HG03159 (cell line): Measurements from ENCODE around the gene PODN.

Source experiments
- ATAC-seq: cut with Tn5 transposase; IDR thresholded peaks from one replicate; pipeline ENCODE4 v1.9.1; 2021; ENCODE audit warnings: mild to moderate bottlenecking, moderate library complexity; ENCODE audit not compliant: unreplicated experiment

PODN gene

GRCh38 chr1:53074313-53075154 lies 12.5 kb downstream of the PODN start:
- no peak for ATAC-seq

DNA sequence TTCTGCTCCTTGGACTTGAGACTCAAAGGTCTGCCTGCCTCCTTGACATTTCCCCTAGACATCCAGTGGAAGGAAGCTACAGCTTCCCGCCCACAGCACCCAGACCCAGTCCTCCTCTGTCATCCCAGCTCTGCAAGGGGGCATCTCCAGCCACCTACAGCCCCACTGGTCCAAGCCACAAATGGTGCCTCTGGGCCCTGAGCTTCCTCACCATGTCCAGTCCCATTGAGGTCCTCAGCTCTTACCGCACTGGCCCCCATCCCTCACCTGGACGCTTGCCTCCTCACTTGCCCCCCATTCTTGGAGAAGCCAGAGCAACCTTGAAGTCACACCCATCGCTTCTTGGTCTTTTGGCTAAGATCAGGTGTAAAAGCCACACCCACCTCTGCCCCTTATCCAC lies 13.2 kb downstream of the PODN start:
- no peak for ATAC-seq

GRCh38 chr1:53075761-53076163 lies 13.7 kb downstream of the PODN start:
- ATAC-seq = no peak

DNA sequence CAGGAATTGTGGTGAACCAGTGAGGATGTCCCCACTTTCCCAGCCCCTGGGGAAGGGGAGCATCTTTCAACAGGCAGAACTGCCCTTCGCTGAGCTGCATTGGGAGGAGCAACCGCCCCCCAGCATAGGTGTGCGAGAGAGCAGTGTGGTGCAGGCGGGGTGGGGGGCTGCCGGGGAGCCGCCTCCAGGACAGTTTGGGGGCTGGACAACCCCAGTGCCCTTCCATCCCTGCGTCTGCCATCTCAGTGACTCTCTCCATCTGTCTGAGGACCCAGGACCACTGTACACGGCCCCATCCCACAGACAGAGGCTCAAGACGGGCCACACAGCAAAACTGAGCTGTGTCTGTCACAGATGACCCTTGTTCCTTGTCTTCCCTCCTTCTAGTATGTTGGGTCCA lies 14.2 kb downstream of the PODN start:
- no peak for ATAC-seq

- ATAC-seq = no peak
Measured at GRCh38 chr1:53076721-53077598, 14.9 kb downstream of the PODN start.

- no peak for ATAC-seq
Measured at GRCh38 chr1:53077599-53077965, 15.6 kb downstream of the PODN start.

DNA sequence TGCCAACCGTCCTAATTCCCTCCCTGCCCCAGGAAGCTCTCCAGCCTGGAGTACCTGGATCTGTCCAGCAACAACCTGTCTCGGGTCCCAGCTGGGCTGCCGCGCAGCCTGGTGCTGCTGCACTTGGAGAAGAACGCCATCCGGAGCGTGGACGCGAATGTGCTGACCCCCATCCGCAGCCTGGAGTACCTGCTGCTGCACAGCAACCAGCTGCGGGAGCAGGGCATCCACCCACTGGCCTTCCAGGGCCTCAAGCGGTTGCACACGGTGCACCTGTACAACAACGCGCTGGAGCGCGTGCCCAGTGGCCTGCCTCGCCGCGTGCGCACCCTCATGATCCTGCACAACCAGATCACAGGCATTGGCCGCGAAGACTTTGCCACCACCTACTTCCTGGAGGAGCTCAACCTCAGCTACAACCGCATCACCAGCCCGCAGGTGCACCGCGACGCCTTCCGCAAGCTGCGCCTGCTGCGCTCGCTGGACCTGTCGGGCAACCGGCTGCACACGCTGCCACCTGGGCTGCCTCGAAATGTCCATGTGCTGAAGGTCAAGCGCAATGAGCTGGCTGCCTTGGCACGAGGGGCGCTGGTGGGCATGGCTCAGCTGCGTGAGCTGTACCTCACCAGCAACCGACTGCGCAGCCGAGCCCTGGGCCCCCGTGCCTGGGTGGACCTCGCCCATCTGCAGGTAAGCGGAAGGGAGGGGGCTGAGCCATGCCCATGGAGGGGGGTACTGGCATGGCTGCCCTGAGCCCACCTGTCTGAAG lies 16.5 kb downstream of the PODN start:
- ATAC-seq = no peak

DNA sequence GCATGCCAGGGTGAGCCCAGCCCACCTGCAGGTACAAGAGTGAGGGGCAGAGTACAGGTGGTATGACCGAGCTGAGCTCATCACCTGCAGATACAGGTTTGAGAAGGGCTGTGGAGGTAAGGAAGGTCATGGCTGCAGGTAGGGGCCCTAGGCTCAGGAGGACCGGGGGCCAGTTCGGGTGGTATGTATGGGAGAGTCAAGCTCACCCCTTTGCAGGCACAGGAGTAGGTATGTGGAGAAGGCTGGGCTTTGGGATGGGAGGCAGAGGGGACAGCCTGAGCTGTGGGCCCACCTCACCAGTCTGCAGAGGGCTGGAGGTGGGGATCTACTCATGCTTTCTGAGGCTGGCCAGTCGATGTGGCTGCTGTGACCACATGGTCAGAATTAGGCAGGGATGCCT lies 17.2 kb downstream of the PODN start:
- no peak for ATAC-seq

DNA sequence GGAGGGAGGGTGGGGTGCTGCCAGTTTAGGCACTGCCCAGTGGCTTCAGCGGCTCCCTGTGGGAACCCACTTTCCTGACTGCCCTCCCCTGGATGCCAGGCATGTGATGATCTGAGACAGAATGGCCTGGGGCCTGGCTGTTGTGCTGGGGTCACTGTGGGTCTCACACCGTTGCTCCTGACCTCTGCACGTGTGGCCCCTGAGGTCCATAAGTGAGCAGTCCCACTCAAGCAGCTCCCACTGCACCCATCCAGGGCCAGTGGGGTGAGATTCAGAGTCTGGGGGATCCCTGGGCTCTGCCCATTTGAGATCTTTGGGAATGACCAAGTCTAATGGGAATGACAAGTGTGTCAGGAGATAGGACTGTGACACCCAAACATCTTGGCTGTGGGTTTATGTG lies 18.0 kb downstream of the PODN start:
- ATAC-seq = no peak

GRCh38 chr1:53080769-53081168 lies 18.8 kb downstream of the PODN start:
- ATAC-seq = no peak

DNA sequence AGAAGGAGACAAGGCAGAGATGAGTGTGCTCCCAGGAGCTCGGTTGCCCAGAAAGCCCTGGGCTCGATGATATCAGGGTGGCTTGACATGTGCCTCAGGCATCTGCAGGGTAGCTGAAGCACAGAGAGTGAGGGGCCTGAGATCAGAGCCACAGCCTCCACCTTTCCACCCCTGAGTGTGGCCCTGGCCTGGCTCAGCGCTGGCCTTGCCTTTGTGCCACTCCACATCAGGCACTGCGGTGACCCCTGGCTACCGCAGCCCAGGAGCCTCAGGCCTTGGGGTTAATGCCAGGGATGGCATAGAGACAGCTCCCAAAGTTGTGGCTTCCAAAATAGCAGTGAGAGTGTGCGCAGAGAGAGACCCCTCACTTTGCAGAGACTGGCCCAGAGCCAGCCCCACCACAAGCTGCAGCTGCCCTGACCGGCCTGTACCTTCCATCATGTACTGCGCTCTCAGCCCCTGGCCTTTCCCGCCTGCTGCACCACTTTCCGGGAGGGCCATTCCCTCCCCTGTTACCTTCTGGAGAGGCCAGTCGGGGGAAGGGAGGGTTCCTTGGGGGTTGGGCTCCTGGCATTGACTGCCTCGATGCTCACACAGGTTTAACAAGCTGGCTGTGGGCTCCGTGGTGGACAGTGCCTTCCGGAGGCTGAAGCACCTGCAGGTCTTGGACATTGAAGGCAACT lies 19.5 kb downstream of the PODN start:
- ATAC-seq = no peak

DNA sequence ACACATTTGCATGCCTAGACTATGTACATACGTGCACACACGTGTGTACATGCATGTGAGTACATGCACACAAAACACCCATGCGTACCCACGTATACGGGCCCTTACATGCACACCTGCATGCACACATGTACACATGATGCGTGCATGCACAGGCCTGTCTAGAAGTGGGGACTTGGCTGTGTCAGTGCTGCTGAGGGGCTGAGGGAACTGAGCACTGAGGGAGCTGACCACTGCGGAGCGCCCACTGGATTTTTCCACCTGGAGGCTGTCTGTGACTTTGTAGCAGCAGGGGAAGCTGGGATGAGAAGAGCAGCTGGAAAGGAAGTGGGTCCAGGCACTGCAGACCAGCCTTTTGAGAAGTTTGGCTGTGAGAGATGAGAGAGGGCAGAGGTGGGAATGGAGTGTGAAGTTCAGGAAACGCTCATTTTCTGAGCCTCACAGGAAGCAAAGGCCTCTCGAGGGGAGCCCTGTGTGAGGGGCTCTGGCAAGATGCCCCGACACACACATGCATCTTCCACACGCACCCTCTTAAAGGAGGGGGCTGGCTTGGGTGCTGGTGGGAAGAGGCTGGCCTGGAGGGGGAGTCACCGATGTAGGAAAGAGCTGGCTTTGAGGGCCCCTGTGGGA lies 20.9 kb downstream of the PODN start:
- no peak for ATAC-seq

DNA sequence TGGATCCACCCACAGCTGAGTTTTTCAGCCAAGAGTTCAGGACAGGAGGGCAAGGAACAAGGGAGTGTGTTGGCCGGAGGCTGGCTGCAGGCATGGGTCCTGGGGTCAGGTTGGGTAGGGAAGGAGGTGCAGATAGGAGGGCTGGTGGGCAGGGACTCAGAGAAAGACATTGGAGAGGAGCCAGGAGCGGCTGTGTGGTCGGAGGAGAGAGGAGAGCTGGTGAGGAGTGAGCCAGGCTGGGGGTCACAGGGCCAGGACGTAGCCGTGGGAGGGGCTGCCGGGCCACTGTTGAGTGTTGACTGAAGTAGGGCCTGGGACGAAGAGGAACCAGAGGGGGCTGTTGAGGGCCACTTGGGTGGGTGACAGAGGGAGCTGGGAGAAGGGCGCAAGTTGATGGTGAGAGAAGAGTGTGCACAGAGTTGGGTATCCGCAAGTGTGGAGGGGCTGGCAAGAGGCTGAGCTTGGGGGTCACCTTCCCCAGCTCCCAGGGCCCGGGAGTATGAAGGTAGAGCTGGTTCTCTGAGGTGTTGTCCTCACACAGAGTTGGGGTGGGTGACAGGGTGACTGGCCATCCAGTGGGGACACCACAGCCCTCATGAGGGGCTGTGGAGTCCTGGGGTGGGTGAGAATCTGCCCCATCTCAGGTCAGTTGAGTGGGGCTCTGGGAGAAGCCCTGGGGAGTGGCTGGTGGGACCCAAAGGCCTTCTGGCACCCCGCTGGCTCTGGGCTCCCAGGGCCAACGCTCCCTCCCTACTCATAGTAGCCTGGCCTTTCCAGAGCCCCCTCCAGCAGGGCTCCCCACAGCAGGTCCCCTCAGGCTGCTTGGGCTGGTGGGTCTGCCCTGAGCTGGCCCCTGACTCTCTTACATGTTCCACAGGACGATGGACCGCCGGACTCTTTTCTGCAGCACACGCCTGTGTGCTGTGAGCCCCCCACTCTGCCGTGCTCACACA lies 21.9 kb downstream of the PODN start:
- no peak for ATAC-seq

DNA sequence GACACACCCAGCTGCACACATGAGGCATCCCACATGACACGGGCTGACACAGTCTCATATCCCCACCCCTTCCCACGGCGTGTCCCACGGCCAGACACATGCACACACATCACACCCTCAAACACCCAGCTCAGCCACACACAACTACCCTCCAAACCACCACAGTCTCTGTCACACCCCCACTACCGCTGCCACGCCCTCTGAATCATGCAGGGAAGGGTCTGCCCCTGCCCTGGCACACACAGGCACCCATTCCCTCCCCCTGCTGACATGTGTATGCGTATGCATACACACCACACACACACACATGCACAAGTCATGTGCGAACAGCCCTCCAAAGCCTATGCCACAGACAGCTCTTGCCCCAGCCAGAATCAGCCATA lies 22.6 kb downstream of the PODN start:
- ATAC-seq = no peak

GRCh38 chr1:53085405-53085804 lies 23.4 kb downstream of the PODN start:
- ATAC-seq = no peak

DNA sequence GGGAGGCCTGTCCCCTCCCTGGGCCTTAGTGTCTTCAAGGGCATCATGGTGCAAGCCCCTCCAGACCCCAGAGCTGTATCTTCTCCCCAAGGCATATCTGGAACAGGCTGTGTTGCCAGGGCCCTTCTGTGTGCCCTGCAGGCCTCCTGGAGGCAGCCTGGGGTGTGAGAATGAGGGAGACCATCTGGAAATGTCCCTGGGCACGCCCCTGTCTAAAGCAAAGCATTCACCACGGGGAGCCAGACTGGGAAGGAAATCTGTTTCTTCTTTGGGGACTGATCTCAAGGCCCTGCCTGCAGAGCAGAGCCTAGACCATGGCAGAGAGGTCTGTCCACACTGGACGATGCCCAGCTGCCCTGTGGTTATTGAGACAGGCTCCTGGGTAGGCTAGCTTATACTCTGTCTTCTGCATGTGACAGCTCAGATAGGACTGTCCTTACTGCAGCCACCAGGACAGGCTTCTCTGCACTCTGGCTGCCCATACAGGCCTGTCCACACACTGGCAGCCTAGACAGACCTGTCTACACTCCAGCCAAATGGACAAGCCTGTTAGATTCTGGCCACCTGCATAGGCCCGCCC lies 24.6 kb downstream of the PODN start:
- no peak for ATAC-seq

- ATAC-seq = no peak
Measured at GRCh38 chr1:53087332-53088285, 25.6 kb downstream of the PODN start.
